Hepatocyte (in vitro differentiated cells): ENCODE results near the gene ABHD17B. TPM values are rescaled to one million over a fixed set of nuclear protein-coding genes. Genes with fewer than 3 reads are reported as not detected.

Experiments
- DNase-seq: peaks from one replicate; pipeline ENCODE4 v3.0.0-alpha.2; 2016; ENCODE audit warnings: low spot score
- H2AFZ ChIP-seq: fragments of 200-600 bp; sonication (generic); 2 replicates; pipeline ENCODE4 v1.6.0; 2016; ENCODE audit warnings: antibody characterized with exemption, mild to moderate bottlenecking
- H3K27ac ChIP-seq: fragments of 200-600 bp; sonication (generic); 2 replicates; pipeline ENCODE4 v1.5.1; 2016; ENCODE audit warnings: mild to moderate bottlenecking
- H3K27me3 ChIP-seq: fragments of 200-600 bp; sonication (generic); 2 replicates; pipeline ENCODE4 v1.6.1; 2016
- H3K36me3 ChIP-seq: fragments of 200-600 bp; sonication (generic); replicated peaks from 2 replicates; pipeline ENCODE4 v1.5.1; 2016; ENCODE audit warnings: low read depth; ENCODE audit not compliant: insufficient read depth
- H3K4me1 ChIP-seq: fragments of 200-600 bp; sonication (generic); 2 replicates; pipeline ENCODE4 v1.5.1; 2016; ENCODE audit warnings: mild to moderate bottlenecking, moderate library complexity; ENCODE audit not compliant: insufficient read depth
- H3K4me2 ChIP-seq: fragments of 200-600 bp; sonication (generic); 2 replicates; pipeline ENCODE4 v1.6.0; 2016
- H3K4me3 ChIP-seq: fragments of 200-600 bp; sonication (generic); 2 replicates; pipeline ENCODE4 v1.5.1; 2016; ENCODE audit warnings: mild to moderate bottlenecking
- H3K79me2 ChIP-seq: fragments of 200-600 bp; sonication (generic); 2 replicates; pipeline ENCODE4 v1.6.0; 2017; ENCODE audit warnings: mild to moderate bottlenecking
- H3K9me2 ChIP-seq: fragments of 200-600 bp; sonication (generic); replicated peaks from 2 replicates; pipeline ENCODE4 v1.6.0; 2017; ENCODE audit warnings: mild to moderate bottlenecking; ENCODE audit not compliant: insufficient read depth
- H3K9me3 ChIP-seq: fragments of 200-600 bp; sonication (generic); 2 replicates; pipeline ENCODE4 v1.5.1; 2016; ENCODE audit warnings: low read depth, mild to moderate bottlenecking
- H4K20me1 ChIP-seq: fragments of 200-600 bp; sonication (generic); 2 replicates; pipeline ENCODE4 v1.6.0; 2016; ENCODE audit warnings: mild to moderate bottlenecking; ENCODE audit not compliant: insufficient read depth, poor library complexity, severe bottlenecking
- EZH2 ChIP-seq: fragments of 200-600 bp; sonication (generic); IDR thresholded peaks from 2 replicates; pipeline ENCODE4 v1.6.1; 2016; ENCODE audit warnings: antibody characterized with exemption, mild to moderate bottlenecking, borderline replicate concordance
- EZH2phosphoT487 ChIP-seq: fragments of 200-600 bp; sonication (generic); IDR thresholded peaks from one replicate; pipeline ENCODE4 v1.6.1; 2018; ENCODE audit warnings: antibody characterized with exemption, mild to moderate bottlenecking, low read depth, moderate library complexity; ENCODE audit not compliant: unreplicated experiment, severe bottlenecking
- WGBS: methylation state at CpG from one replicate; pipeline ENCODE4 v1.1.6; 2016; ENCODE audit warnings: low lambda C conversion rate; ENCODE audit errors: missing lambda C conversion rate; 5-methylcytosine and 5-hydroxymethylcytosine counted together
- polyA plus RNA-seq: library from polyadenylated mRNA; unstranded; fragments of >200 nt; fragmentation: Nextera tagmentation; extraction: Ambion mirVana; gene quantifications from 2 replicates; pipeline ENCODE4 v1.2.1, GENCODE V29; 2016
- total RNA-seq: library from RNA; depleted of rRNA; stranded (reverse); fragments of >200 nt; gene quantifications from 2 replicates; pipeline ENCODE4 v1.2.3, GENCODE V29; 2014
- TF ChIP-seq, protein P1 (sequence below): fragments of 200-600 bp; sonication (generic); IDR thresholded peaks from 2 replicates; pipeline ENCODE4 v1.5.1; 2016; ENCODE audit warnings: antibody characterized with exemption, mild to moderate bottlenecking; ENCODE audit not compliant: poor library complexity

The ABHD17B gene
- total and polyA plus RNA-seq, 2 experiments from 2014 or later: 26.9 to 40.0 TPM

DNA sequence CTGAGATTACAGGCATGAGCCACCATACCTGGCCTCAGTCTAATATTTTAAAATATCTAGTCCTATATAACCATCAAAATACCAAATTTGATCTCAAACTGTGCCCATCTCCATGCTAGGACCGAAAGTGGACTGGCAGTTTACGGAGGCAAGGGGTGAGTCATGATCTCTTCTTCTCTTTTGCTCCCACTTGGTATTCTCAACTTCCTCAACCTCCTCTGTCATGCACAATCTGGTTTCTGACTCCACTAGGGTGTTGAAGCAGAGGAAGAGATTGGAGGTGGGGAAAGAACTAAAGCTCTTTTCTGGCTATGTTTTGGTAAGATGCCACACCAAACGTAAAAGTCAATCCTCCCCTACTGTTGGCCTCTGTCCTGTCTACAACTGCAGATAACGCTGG lies 86.7 kb downstream of the ABHD17B start:
- Histone ChIP-seq H3K27ac (no peak overlapping the region), H3K9me3 (no peaks in the 10 kb centered on the region), H3K79me2 (no peaks in the 10 kb centered on the region), H2AFZ (no peak overlapping the region), H3K4me3 (no peak overlapping the region), H3K4me2 (no peak overlapping the region), H3K36me3 (no peaks in the 10 kb centered on the region), H4K20me1 (no peaks in the 10 kb centered on the region), H3K27me3 (no peaks in the 10 kb centered on the region), H3K4me1 (peaks cover 8% of the 10 kb centered on the region), H3K9me2 (no peaks in the 10 kb centered on the region)
- DNase-seq: no peak
- 89% methylated on average over 4 of the region's 4 CpGs for WGBS
- TF ChIP-seq EZH2phosphoT487: no peak
- no peak for TF ChIP-seq EZH2
- TF ChIP-seq, protein P1, sequence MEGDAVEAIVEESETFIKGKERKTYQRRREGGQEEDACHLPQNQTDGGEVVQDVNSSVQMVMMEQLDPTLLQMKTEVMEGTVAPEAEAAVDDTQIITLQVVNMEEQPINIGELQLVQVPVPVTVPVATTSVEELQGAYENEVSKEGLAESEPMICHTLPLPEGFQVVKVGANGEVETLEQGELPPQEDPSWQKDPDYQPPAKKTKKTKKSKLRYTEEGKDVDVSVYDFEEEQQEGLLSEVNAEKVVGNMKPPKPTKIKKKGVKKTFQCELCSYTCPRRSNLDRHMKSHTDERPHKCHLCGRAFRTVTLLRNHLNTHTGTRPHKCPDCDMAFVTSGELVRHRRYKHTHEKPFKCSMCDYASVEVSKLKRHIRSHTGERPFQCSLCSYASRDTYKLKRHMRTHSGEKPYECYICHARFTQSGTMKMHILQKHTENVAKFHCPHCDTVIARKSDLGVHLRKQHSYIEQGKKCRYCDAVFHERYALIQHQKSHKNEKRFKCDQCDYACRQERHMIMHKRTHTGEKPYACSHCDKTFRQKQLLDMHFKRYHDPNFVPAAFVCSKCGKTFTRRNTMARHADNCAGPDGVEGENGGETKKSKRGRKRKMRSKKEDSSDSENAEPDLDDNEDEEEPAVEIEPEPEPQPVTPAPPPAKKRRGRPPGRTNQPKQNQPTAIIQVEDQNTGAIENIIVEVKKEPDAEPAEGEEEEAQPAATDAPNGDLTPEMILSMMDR: no peak

DNA sequence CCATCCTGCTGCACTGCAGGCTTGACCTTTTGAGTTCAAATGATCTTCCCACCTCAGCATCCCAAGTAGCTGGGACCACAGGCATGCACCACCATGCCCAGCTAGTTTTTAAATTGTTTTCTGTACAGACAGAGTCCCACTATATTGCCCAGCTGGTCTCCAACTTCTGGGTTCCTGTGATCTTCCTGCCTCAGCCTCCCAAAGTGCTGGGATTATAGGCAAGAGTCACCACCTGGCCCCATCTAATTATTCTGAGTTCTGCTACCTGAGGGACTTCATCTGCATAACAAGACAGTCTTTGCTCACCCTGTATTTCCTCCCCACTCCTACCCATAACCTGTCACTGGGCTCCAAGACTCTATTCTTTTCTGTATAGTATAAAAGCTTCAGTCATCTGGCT lies 88.1 kb downstream of the ABHD17B start:
- TF ChIP-seq, protein P1: no peak
- Histone ChIP-seq H3K4me1 (peaks cover 8% of the 10 kb centered on the region), H3K9me2 (no peaks in the 10 kb centered on the region), H4K20me1 (no peaks in the 10 kb centered on the region), H3K27me3 (no peaks in the 10 kb centered on the region), H3K4me3 (no peak overlapping the region), H3K79me2 (no peaks in the 10 kb centered on the region), H3K36me3 (no peaks in the 10 kb centered on the region), H3K4me2 (peak overlapping the region; percentile 62), H3K9me3 (no peaks in the 10 kb centered on the region), H3K27ac (no peak overlapping the region), H2AFZ (no peak overlapping the region)
- no peak for DNase-seq

DNA sequence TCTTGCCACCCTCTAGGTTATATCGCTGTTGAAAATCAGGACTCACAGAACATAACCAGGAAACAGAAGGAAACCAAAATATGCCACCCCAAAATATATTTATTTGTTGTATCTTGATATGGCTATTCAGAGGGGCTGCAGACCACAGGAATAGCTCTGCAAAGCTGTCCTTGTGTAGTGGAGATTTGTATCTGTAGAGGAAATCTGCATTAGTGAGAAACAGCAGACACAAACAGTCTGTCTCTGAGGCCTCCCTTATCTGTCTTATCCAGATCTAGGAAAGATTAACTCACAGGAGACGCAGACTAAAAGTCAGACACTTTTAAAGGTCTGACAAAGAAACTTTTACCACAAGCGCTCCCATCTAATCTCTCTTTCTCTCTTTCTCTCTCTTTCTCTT lies 88.5 kb downstream of the ABHD17B start:
- Histone ChIP-seq H4K20me1 (no peaks in the 10 kb centered on the region), H2AFZ (no peak overlapping the region), H3K36me3 (no peaks in the 10 kb centered on the region), H3K4me1 (peaks cover 8% of the 10 kb centered on the region), H3K27ac (no peak overlapping the region), H3K79me2 (no peaks in the 10 kb centered on the region), H3K9me2 (no peaks in the 10 kb centered on the region), H3K4me2 (peak overlapping the region; percentile 62), H3K9me3 (no peaks in the 10 kb centered on the region), H3K27me3 (no peaks in the 10 kb centered on the region), H3K4me3 (no peak overlapping the region)
- WGBS: 26% methylated on average over 3 of the region's 3 CpGs
- TF ChIP-seq, protein P1: no peak
- TF ChIP-seq EZH2phosphoT487 (no peak), EZH2 (no peak)
- DNase-seq: peak; percentile 16

DNA sequence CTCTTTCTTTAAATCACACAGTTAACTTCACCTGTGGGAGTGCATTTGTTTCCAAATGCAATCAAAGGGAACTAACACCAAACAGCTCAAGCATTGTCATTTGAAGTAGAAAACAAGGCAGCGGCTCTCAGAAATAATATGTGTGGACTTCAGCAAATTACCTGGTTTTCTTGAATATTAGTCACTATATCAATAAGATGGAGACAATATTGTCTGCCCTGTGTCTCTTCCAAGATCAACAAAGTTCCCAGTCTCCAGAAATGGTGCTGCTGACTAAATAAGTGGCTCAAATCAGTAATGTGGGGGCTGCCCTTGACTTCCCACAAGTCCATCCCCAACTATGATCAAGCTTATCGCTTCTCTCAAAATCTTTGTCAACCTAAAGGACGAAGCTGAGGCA lies 89.6 kb downstream of the ABHD17B start:
- no peak for DNase-seq
- H3K27me3 ChIP-seq: no peaks in the 10 kb centered on the region
- WGBS: 86% methylated on average over 3 of the region's 3 CpGs
- H3K4me1 ChIP-seq: peaks cover 8% of the 10 kb centered on the region
- H3K27ac ChIP-seq: no peak overlapping the region
- no peaks in the 10 kb centered on the region for H3K79me2 ChIP-seq
- no peaks in the 10 kb centered on the region for H3K9me3 ChIP-seq
- no peak overlapping the region for H3K4me2 ChIP-seq
- TF ChIP-seq, protein P1: no peak
- no peak for TF ChIP-seq EZH2phosphoT487
- no peak for TF ChIP-seq EZH2
- H3K9me2 ChIP-seq: no peaks in the 10 kb centered on the region
- no peak overlapping the region for H2AFZ ChIP-seq
- no peaks in the 10 kb centered on the region for H4K20me1 ChIP-seq
- no peaks in the 10 kb centered on the region for H3K36me3 ChIP-seq
- H3K4me3 ChIP-seq: no peak overlapping the region
